NCI-H1092 (cell line): ENCODE results near the gene GRID2.

ENCODE experiments used
- DNase-seq: peaks from one replicate; lab custom pipeline; 2025; lab: John Stamatoyannopoulos, UW

Gene GRID2

GRCh38 chr4:93084599-93085305 is 781.0 kb downstream of the GRID2 start:
- DNase-seq: no peak

DNA sequence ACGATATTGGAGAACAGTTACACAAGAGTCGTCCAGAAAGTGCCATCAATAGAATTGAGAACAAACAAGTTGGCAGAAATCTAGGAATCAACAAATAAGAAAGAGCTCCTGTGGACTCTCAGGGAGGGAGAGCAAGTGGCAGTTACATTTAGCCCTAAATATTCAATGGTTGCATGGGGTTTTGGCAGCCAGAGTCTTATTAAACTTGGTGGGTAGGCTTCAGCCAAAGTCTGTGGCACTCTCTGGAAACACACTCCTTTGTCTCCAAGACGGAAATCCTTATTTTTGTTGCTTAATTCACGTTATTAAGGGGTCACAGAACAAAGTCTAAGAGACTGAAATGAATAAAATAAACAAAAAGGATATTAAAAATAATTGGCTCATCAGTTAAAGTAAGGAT is 782.6 kb downstream of the GRID2 start:
- DNase-seq: no peak

- DNase-seq: no peak
Observed at GRCh38 chr4:93092765-93093164, 789.0 kb downstream of the GRID2 start.

GRCh38 chr4:93103042-93103441 is 799.3 kb downstream of the GRID2 start:
- no peak for DNase-seq

GRCh38 chr4:93116624-93117023 is 812.9 kb downstream of the GRID2 start:
- DNase-seq: no peak

- no peak for DNase-seq
Observed at GRCh38 chr4:93127489-93127888, 823.7 kb downstream of the GRID2 start.

DNA sequence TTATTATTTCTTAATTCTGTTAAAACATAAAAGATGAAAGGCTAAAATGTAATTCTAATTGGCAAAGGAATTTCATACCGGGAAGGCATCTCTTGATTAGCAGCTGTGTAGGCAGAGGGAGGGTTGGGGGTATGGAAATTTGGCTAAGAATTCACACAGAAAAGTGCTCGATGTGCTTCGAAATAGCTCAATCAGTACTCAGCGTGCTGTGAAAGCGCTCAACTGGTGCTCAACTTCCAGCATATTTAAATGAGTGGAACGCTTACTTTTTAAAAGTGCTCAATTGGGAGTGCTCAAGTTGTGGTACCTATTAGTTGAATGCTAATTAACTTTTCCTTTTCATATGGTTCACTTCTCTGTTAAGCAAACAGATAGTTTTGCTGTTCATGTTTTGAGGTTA is 828.9 kb downstream of the GRID2 start:
- no peak for DNase-seq

DNA sequence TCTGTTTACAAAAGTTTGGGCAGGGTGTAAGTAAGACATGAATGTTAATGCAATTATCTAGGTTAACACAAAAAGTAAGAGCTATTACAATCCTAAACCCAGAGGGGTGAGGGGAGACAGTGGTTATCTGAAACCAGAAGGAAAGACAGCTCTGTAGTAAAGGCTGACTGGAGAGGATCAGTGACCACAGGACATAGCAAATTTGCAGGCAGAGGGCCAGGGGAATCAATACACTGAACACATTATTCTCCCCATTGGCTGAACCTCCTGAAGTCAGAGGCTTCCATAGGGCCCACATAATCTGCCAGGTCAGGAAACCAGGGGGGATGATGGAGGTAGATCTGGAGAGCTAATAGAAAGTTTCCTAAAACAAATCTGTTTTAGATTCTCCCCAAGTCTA is 835.4 kb downstream of the GRID2 start:
- DNase-seq: no peak

DNA sequence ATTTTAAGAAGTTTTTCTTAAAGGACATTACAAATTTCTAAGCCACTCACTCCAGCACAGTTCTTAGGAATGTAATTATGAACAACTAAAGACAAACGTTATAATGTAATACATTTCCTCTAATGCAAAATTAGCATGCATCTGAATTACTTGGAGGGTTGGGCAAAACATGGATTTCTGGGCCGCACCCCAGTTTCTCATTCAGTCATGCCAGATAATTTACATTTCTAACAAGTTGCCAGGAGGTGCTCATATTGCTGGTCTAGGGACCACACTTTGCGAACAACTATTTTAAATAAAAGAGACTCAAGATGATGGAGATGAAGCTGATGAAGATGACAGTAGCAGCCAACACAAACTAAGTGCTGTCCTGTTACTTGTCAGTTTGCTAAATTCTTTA is 840.1 kb downstream of the GRID2 start:
- no peak for DNase-seq

- no peak for DNase-seq
Observed at GRCh38 chr4:93144644-93145043, 840.9 kb downstream of the GRID2 start.

GRCh38 chr4:93147524-93148212 is 843.9 kb downstream of the GRID2 start:
- no peak for DNase-seq

DNA sequence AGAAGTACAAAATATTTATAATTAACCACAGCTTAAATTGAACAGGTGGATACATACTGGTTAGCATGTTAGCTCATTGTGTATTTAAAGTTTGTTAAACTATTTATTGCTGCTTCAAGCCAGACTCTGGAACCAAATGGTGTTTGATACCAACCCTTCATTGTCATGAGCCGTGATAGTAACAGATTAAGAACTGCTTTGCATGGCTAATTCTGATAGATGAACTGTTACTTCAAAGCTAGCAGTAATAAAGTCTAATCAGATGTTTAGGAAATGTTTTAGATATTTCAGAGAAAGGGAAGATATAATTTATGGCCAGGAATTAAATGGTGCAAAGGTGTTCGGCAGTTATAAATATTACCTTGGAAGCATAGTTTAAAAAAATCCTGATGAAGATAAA is 848.7 kb downstream of the GRID2 start:
- DNase-seq: no peak

- no peak for DNase-seq
Observed at GRCh38 chr4:93157986-93158385, 854.2 kb downstream of the GRID2 start.

DNA sequence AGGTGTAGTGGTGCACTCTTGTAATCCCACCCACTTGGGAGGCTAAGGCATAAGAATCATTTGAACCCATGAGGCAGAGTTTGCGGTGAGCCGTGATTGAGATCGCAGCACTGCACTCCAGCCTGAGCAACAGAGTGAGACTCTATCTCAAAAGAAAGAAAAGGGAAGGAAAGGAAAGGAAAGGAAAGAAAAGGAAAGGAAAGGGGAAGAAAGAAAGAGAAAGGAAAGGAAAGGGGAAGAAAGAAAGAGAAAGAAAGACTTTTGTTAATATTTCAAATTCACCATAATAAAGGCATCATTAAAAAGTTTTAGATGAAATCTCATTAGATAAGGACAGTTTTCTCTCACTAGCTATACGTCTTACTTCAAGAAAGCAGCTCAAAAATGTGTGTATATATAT is 864.3 kb downstream of the GRID2 start:
- DNase-seq: no peak

- DNase-seq: no peak
Observed at GRCh38 chr4:93169966-93170365, 866.2 kb downstream of the GRID2 start.

GRCh38 chr4:93174598-93174997 is 870.8 kb downstream of the GRID2 start:
- DNase-seq: no peak

GRCh38 chr4:93178279-93178678 is 874.5 kb downstream of the GRID2 start:
- DNase-seq: no peak

DNA sequence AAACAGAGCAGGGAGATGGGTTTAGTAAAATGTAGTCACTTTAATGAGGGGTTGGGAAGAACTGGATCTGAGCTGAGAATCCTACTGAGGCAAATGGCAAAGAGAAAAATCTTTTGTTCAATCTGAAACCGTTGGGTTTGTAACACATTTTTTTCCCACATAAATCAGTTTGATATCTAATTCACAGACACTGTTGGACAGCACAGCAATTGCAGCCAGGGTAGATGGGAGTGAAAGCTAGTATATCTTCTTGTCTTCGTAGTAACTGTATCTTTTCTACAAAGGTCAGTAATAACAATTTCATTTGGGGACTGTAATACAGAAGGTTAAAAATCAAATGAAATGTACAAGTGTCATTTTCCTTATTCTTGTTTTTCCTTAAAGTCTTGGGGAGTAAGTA is 875.3 kb downstream of the GRID2 start:
- no peak for DNase-seq

DNA sequence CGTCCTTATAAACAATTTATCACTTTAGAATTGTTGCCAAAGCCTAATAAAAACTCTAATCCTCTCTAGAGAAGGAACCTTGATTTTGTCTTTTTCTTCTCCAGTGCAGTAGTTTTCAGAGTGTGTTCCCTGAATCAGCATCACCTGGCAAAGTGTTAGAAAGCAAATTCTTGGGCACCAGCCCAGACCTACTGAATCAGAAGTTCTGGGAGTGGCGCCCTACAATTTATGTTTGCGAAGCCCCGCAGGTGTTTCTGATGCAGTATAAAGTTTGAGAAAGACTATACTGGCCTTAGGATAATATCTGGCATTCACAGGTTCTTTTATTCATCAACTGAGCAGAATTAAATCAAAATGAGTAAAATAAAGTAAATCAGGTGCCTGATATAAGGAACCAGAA is 879.0 kb downstream of the GRID2 start:
- no peak for DNase-seq

GRCh38 chr4:93183576-93183975 is 879.8 kb downstream of the GRID2 start:
- peak; percentile 32 for DNase-seq

- peak; percentile 85 for DNase-seq
Observed at GRCh38 chr4:93184053-93184452, 880.3 kb downstream of the GRID2 start.

GRCh38 chr4:93186846-93187245 is 883.1 kb downstream of the GRID2 start:
- DNase-seq: no peak

GRCh38 chr4:93187466-93187865 is 883.7 kb downstream of the GRID2 start:
- DNase-seq: no peak

GRCh38 chr4:93187892-93188291 is 884.1 kb downstream of the GRID2 start:
- no peak for DNase-seq
